Measurements from ENCODE around the gene GALNT10.
"Not testable (repeated sequence)": the region's sequence is repeated elsewhere in the genome, so short reads cannot be mapped to it uniquely, and the experiment has no call there.

GALNT10 gene

DNA sequence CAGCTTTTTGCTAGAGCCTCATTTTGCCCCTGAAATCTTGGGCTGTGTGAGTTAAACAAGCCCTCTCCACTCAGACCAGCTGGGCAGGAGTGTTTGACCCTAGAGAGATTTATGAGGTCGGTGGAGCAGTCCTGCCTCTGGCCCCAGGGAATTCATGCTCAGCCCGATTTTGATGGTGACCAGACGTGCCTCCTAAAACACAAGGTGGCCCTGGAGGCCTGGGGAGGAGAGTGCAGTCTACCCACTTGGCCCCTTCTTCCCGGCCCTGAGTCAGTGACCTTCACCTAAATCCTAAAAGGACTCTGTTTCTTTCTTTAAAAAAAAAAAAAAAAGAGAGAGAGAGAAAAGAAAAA, 168.7 kb downstream of the GALNT10 start:
- DNase-seq, result no peak

DNA sequence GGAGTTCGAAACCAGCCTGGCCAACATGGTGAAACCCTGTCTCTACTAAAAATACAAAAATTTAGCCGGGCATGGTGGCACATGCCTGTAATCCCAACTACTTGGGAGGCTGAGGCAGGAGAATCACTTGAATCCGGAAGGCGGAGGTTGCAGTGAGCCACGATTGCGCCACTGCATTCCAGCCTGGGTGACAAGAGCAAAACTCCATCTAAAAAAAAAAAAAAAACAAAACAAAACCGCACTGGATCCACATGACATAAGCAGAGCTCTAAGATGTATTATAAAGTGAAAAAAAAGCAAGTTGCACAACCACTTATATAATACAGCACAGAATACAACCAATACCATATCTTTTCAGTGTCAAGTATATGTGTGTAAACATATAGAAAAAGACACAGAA, 169.7 kb downstream of the GALNT10 start:
- not testable (repeated sequence) for DNase-seq

DNA sequence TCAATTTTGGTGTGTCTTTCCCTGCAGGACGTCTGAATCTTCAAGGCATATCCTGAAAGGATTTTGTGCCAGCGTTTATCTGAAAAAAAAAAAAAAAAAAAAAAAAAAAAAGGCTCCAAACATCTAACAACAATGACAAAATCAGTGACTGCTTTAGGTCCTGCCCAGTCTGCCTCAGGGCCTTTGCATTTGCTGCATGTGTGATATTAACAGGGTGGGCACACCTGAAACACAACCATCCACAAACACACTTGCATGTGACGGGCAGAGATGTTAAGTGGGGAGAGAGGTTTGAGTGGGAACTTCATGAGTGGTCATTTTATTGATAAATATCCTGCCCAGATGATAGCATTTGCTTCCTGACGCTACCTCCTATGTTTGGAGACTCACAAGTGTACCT, 172.9 kb downstream of the GALNT10 start:
- DNase-seq, result no peak

DNA sequence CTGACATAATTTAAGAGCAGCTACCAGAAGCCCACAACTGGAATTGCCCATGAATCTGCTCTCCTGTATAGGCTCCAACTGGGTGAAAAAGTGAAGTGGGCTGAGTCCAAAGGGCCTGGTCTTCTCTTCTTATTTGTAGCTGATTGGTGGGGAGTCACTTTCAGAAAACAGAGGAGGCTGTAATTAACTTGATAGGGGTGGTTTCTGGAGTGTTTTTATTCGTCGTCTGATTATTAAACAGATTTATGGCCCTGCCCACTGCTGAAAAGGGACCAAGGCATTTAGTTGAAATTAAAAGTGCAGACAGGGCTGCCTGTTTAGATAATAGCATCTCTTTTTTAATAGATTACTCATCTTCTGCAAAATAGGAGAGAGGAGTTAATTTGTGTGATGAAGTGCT, 174.2 kb downstream of the GALNT10 start:
- no peak for DNase-seq

DNA sequence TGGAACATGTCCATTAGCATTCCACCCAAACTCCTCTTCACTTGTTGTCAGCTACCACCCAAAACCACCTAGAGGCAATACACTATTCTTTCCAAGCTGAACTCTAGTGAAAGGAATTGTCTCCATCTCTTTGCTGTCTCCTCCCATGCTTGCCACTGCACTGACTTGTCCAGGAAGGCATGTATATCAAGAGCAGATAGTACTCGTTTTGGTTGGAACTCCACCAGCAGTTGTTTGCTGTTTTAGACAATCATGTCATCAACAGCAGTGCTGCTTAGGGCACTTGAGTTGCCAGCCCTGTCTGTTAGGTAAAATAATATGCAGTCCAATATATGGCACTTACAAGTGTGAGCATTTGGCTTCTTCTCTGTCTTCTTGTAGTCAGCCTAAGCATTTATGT, 175.3 kb downstream of the GALNT10 start:
- no peak for DNase-seq

DNA sequence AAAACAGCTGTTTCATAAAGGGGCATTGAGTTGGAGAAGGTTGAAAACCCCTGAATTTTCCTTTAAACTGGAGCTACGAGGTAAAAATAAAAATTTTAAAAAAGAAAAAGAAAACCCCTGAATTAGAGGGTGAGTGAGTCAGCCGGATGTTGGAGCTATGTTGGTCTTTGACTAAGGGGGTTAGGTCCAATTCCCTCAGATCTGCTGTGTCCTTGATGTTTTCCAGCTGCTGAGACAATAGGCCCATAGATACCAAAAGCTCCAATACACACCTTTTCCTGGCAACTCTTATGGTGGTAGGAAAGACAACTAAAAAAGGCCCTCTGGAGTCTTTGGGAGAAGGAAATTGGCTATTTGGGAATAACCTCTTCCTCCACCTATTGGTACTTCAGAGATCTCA, 175.8 kb downstream of the GALNT10 start:
- no peak for DNase-seq

DNA sequence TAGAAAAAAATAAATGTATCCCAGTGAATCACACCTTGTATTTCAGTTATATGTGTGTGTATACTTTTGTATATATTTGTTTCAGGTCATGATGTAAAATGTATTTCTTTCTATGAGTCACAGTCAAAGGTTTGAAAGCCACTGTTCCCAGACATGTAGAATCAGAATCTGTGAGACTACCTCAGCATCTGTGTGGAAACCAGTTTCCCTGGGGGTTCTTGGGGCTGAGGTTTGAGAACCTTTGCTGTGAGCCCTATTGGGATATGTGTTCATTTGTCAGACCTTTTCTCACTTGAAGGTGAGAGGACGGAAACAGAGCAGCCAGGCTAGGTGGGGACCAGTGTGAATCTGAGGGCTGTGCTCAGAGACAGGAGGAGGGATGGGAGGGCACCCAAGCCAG, 176.6 kb downstream of the GALNT10 start:
- no peak for DNase-seq

DNA sequence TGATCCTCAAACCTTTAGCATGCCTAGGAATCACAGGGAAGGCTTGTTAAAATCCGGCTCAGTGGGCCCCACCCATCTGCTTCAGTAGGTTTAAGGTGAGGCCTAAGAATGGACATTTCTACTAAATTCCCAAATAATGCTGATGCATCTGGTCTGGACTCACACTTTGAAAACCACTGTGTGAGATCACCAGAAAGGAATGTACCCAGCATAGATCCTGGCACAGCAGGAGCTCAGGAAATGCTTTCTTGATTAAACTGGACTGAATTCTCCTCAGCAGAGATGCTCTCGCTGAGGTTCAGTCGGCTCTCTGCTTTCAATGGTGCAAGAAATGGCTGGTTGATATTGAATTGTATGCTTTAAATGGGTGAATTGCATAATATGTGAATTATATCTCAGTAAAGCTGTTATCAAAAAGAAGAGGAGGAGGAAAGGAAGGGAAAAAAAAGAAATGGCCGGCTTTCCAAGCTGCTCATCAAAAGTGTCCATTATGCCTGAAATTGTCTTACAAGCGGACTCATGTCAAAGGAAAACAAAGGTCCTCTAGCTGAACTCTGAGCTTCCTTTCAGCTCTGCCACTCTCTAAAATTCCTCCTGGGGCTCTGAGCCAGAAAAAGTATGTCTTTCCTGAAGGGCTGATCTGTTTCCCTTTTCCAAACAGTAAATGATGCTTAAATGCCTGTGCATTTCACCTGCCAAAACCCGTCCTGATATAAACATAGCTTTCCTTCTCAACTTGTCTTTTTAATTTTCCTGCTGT, 177.7 kb downstream of the GALNT10 start:
- no peak for DNase-seq

DNA sequence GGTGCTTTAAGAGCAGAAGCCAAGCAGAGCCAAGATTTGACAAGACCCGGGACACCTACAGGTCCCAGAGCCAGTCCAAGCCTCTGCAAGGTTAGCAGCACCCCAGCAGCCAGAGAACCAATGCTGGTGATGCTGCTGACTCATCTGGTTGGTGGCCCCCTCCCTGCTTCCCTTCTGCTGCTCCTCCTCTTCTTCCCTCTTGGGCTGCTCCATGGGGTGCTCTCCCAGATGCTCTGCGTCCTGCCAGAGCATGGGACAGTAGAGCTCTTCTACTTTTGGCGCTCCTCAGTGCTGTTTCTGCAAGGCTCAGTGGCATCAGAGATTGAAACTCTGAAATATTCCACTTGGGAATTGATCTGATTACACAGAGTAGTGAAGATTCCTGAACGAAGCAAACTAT, 179.1 kb downstream of the GALNT10 start:
- no peak for DNase-seq

DNA sequence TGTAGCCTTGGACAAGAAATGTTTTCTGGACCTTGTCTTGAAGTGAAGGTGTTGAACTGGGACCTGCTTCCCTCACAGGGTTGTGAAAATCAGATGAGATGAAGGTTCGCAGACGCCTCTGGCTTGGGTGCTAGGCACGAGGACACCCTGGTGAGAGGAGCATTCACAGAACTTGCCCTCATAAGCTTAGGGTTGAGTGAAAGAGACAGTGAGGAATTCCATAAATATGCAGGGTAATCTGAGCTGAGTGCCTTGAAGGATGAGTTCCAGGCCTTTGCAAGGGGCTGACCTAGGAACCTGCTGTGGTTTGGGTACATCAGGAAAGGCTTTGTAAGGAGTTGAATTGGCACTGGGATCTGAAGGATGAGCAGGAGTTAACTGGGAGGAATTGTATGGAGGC, 179.6 kb downstream of the GALNT10 start:
- DNase-seq, result no peak

DNA sequence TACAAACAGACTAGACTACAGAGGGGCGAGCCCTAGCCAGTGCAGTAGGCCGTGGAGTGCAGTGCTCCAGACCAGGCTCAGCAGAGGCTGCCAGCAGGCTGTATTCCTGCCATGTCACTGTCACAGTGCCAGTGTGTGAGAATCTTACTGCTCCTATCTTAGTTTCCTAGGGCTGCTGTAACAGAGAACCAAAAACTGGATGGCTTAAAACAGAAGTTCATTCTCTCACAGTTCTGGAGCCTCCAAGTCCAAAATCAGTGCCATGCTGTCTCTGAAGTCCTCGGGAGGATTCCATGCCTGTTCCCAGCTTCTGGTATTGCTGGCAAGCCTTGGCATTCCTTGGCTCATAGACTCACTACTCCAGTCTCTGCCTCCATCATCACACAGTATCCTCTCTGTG, 180.3 kb downstream of the GALNT10 start:
- no peak for DNase-seq

DNA sequence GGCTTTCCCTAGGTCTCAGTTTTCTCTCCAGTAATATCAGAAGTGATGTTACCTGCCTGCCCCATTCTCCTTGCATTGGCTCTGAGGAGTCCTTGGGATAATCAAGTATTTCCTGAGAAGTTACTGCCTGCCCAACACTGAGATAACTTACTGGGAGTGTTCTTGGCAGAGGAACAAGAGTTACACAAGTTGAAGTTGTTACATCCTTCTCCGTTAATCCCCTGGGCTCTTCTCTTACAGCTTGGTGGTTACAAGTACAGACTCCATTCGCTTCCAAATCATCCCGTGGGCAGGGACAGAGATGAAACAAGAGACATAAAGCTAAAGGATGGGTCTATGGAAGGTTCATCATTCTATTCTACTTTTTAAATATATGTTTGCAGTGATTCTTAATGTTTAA, 181.2 kb downstream of the GALNT10 start:
- DNase-seq, result no peak

DNA sequence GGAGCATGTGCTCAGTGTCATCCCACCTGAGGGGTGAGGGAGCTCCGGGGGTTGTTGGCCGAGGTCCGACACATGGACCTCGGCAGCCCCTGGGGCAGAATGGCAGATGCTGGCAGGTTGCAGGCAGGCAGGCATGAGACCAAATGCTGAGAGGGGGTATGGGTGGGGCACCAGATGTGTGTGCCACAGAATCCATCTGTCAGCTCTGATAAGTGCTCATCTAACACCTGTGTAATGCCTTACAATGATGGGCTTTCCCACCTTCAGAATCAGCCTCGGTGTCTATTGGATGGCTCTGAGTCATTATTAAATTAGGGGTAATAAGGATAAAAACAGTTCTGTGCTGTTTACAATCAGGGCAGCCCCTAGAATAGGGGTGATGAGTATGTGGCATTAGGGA, 182.1 kb downstream of the GALNT10 start:
- DNase-seq, result no peak

DNA sequence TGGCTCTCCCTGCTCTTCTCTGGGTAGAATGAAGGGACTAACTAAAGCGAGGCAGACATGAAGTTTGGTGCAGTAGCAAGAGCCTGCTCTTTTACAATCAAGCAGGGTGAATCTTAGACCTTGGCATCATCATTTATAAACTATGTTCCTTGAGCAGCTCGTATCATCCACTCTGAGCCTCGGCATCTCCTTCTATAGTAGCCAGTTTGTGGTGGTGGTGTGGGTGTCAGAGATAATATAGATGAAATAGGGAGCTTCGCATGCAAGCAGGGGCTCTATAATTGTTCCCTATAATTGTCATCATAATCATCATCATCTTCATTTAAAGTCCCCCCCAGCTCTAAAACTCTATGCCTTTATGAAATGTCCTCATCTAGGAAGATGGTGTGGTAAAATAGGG, 182.8 kb downstream of the GALNT10 start:
- no peak for DNase-seq

DNA sequence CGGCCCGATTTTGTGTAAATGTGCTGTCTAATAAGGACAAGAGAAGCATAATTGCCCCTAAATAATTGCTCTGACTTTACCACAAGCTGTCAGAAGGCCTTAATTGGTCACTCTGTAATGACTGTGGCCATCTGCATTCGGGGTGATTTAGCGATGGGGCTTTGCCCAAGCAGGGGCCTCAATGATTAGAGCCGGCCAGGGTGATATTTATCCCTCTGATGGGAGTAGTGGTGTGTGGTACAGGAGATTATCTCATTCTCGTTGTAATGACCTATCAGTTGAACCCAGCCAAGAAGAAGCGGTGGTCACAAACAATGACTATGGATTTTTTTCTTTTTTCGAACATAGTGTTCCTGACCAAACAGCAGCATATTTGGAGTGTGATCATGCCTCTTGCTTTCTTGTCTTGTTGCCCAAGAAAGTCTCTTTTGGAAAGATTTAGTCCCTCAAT, 183.2 kb downstream of the GALNT10 start:
- no peak for DNase-seq

DNA sequence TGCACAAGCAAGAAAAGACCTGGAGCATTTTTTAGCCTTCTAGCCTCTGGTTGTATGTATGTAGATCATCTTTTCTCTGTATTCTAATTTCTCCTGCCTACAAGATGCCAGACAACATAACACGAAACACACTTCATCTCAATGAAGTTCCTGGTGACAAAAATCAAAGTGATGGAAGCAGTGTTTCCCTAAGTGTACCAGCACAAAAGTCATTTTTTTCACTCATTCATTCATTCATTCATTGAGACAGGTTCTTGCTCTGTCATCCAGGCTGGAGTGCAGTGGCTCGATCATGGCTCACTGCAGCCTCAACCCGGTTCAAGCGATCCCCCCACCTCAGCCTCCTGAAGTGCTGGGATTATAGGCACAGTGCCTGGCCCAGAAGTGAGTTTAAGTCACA, 183.7 kb downstream of the GALNT10 start:
- no peak for DNase-seq

DNA sequence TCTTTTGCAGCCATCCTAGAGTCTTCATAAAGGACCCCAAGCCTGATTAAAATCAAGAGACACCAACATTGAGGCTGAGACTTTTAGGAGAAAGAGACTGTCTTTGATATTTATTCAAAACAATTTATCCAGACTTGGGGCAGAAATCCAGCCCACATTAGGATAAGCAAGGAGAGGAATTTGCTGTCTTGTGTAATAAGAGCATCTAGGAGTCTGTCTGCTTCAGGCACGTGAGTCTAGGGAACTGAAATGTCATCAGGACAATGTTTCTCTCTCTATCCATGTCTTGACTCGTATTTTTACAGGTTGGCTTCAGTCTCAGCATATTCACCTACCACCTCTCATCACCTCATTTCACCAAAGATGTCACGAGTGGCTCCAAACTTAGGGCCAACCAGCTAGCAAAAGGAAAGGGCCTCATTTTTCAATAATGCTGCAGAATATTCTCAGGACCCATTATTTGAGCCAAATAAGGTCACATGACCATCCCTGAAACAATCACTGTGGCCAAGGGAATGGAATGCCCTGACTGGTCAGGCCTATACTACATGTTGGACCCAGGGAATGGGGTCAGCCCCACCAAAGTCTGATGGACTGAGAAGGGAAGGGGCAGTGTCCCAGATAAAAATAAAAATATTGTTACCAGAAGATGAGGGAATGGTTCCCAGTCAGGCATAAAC, 184.9 kb downstream of the GALNT10 start:
- no peak for DNase-seq

DNA sequence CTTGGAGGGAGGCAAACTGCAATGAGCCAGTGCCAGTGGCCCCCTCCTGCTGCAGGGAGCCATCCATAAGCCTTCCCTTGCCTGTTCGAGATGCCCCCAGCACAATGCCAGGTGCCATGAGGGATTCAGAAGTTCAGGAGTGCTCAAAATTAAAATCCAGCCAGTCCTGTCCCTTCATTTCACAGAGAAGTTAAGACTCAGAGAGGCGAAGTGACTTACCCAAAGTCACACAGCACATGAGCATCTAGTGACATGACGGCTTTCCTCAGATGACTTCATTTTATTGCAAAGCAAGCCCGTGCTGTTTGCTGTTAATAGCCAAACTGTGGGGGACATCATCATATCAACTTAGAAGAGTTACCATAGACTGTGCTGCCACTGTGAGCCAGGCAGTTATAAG, 185.9 kb downstream of the GALNT10 start:
- no peak for DNase-seq

DNA sequence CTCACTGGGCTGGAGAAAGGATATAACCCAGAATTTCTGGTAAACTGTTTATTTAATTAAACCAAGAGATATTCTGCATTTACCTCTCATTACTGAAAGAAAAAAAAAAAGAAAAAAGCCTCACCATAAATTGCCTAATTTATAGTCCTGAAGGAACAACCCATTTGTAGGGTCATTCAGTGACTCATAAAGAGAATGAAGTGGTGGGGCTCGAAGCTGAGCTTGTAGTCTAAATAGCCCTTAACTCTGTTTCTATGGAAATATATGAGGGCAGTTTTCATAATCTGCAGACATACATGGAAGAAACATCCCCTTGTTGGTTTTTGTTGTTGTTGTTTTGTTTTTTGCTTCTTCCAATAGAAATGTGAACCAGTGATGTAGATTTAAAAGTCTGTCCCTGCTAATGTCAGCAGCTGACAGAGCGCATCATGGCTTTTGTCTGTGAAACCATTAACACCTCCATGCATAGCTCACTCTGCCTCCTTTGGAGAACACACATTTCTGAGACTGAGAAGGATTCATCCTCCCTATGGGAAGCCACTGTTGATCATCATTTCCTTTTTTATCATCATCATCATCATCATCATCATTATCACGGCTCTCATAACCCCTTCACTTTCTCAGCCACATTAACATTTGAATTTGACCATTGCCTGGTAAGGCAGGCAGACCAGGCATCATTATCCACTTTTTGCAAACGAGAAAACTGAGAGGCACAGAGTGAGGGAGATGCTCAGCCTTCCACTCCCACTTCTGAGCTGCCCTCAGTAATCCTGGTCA, 187.4 kb downstream of the GALNT10 start:
- no peak for DNase-seq

DNA sequence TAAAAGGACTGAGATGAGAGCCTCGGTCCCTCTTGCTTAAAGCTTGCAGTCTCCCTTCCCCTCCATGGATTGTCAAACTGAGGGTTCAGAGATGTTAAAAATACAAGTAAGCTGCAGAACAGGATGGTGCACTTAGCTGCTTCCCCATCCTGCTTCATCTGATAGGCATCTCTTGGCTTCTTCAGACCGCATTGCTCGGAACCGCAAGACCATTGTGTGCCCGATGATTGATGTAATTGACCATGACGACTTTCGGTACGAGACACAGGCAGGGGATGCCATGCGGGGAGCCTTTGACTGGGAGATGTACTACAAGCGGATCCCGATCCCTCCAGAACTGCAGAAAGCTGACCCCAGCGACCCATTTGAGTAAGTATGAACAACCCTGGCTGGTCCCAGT, 189.7 kb downstream of the GALNT10 start:
- no peak for DNase-seq

DNA sequence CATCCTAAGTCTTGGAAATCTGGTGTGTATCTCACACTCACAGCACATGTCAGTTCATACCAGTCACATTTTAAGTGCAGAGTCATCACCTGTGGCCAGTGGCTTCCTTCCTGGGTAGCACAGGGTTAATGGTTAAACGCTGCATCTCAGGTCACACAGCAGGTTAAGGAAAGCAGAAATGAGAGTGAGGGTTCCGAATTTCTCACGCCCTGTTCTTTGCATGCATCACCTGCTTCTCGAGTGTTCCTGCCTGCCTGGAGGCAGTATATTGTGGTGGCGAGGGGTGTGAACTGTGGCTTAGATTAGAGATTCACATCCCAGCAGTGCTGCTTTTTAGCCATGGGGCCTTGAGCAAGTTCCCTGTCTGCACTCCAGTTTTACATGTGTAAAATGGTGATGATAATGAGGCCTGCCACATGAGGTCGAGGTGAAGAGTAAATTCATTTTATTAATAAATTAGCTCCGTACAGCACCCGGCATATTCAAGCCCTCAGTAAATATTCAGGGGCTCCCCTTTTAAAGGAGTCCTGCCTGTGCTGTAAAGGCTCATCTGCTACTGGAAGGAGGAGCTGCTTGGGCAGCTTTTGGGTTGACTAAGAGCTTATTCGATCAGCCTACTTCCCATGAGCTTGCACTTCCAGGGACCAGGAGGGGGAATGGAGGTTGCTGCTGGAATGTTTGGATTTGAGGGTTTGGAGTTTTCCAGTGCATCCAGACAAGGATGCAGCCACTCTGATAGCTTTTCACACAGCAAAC, 194.1 kb downstream of the GALNT10 start:
- no peak for DNase-seq

DNA sequence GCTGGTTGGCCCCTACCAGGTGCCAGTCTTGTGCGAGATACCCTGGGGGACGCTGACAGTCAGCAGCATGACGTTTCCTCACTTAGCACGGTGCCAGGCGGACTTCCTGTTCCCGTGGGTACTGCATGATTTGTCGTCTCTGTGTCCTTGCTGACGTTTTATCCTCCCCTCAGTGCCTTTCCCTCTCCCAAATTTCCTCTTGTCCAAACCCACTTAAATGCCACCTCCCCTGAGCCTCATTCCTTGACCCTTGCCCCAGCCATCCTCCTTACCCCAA, 194.6 kb downstream of the GALNT10 start:
- no peak for DNase-seq

DNA sequence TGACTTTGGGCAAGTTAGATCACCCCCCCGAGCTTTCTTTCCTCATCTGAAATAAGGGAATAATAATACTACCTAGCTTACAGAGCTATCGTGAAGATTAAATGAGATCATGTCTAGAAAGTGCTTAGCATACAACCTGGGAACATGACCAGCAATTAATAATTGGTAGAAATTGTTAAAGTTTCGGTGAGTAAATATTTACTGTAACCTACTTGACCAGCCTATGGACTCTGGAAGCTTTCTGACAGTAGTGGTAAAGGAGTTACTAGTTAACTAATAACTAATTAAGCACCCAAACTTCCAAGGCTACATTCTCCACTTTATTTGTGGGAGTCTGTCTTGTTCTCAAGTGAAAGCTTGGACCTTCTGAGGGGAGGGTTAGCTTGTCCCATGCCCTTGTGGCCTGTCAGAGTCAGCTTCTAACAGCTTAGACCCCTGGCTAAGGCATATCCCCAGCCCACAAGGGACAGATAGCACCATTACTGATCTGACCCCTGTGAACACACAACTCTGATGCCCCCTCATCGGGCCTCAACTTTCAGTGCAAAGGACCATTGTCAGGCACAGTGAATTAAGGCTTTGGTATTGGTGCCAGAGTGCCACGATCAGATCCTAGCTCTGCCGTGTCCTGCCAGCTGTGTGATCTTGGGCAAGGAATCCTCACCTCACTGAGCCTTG, 196.6 kb downstream of the GALNT10 start:
- no peak for DNase-seq
